HG02884 (cell line): ENCODE measurements around the gene INSYN2B.
"Not testable (repeated sequence)": the region's sequence is repeated elsewhere in the genome, so short reads cannot be mapped to it uniquely, and the experiment has no call there.

Experiments used
- ATAC-seq: cut with Tn5 transposase; IDR thresholded peaks from one replicate; pipeline ENCODE4 v1.9.1; 2021; ENCODE audit warnings: mild to moderate bottlenecking, moderate library complexity; ENCODE audit not compliant: unreplicated experiment

The INSYN2B gene

GRCh38 chr5:169973056-169973455 lies 7.2 kb downstream of the INSYN2B start:
- ATAC-seq = no peak

GRCh38 chr5:169971780-169972179 lies 8.5 kb downstream of the INSYN2B start:
- ATAC-seq = no peak

- ATAC-seq = no peak
Measured at GRCh38 chr5:169970911-169971765, 9.2 kb downstream of the INSYN2B start.

GRCh38 chr5:169970339-169970738 lies 10.0 kb downstream of the INSYN2B start:
- peak; percentile 91 for ATAC-seq

GRCh38 chr5:169964246-169964645 lies 16.0 kb downstream of the INSYN2B start:
- no peak for ATAC-seq

- no peak for ATAC-seq
Measured at GRCh38 chr5:169960659-169961058, 19.6 kb downstream of the INSYN2B start.

- no peak for ATAC-seq
Measured at GRCh38 chr5:169958278-169958677, 22.0 kb downstream of the INSYN2B start.

GRCh38 chr5:169956756-169957155 lies 23.5 kb downstream of the INSYN2B start:
- no peak for ATAC-seq

- ATAC-seq = no peak
Measured at GRCh38 chr5:169956126-169956525, 24.2 kb downstream of the INSYN2B start.

GRCh38 chr5:169954786-169955185 lies 25.5 kb downstream of the INSYN2B start:
- ATAC-seq = no peak

GRCh38 chr5:169953196-169953595 lies 27.1 kb downstream of the INSYN2B start:
- ATAC-seq = not testable (repeated sequence)

- ATAC-seq = no peak
Measured at GRCh38 chr5:169950333-169950732, 30.0 kb downstream of the INSYN2B start.

GRCh38 chr5:169946743-169947295 lies 33.5 kb downstream of the INSYN2B start:
- ATAC-seq = no peak

- no peak for ATAC-seq
Measured at GRCh38 chr5:169945831-169946261, 34.4 kb downstream of the INSYN2B start.

- ATAC-seq = peak; percentile 61
Measured at GRCh38 chr5:169944922-169945680, 35.2 kb downstream of the INSYN2B start.

- ATAC-seq = no peak
Measured at GRCh38 chr5:169944115-169944514, 36.2 kb downstream of the INSYN2B start.

- no peak for ATAC-seq
Measured at GRCh38 chr5:169943026-169943425, 37.3 kb downstream of the INSYN2B start.

GRCh38 chr5:169942181-169942580 lies 38.1 kb downstream of the INSYN2B start:
- ATAC-seq = no peak

GRCh38 chr5:169941542-169941941 lies 38.8 kb downstream of the INSYN2B start:
- no peak for ATAC-seq

- ATAC-seq = no peak
Measured at GRCh38 chr5:169939731-169940130, 40.6 kb downstream of the INSYN2B start.

GRCh38 chr5:169938439-169938838 lies 41.9 kb downstream of the INSYN2B start:
- ATAC-seq = no peak

- no peak for ATAC-seq
Measured at GRCh38 chr5:169935762-169936161, 44.5 kb downstream of the INSYN2B start.
